GM19240 (cell line): ENCODE data around the gene PCED1B.

Experiments
- DNase-seq: peaks from one replicate; pipeline ENCODE4 v3.0.0; 2011; ENCODE audit warnings: low spot score; ENCODE audit not compliant: insufficient read length

The PCED1B gene

DNA sequence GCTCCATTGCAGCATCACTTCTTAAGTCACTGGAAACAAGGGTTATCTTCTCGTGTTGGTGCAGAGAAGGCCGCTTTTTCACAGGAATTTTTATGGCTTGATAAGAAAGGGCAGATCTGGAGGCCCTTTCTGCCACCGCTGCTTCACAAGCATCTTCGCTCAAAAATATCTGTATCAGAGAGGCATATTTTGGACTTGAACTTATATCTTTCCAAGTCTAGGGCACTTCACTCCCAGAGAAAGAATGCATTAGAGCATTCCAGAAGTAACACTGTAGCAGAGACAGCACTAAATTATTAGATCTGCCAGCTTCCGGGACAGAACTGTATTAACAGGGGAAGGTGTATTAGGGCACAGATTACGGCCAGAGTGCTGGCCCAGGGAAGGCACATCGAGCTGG, 152.0 kb downstream of the PCED1B start:
- no peak for DNase-seq

- no peak for DNase-seq
Measured at GRCh38 chr12:47234576-47235141, 155.2 kb downstream of the PCED1B start.

- DNase-seq = no peak
Measured at GRCh38 chr12:47235258-47236040, 156.0 kb downstream of the PCED1B start.

GRCh38 chr12:47236109-47236714, 156.8 kb downstream of the PCED1B start:
- DNase-seq = no peak

DNA sequence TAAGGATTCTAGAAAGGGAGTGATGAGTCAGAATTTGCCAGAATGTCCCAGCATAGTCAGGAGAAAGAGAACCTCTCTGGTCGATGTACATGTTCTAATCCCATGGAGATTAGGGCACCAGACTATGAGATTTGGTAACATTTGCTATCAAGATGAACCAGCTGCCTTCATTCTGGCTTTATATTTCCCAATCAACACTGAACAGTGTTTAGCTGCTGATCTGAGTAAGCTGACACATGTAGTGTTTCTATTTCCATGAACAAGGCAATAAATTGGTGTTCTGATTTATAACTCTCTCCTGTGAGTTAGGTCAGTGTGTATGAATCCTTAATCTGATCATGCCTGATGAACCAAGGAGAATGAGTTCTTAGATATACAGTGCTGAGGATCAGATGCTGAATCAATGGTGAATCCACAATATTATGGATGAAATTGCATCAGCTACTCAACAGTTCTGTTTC, 158.4 kb downstream of the PCED1B start:
- no peak for DNase-seq

- DNase-seq = no peak
Measured at GRCh38 chr12:47238669-47239114, 159.3 kb downstream of the PCED1B start.

GRCh38 chr12:47242426-47242825, 163.0 kb downstream of the PCED1B start:
- DNase-seq = no peak

DNA sequence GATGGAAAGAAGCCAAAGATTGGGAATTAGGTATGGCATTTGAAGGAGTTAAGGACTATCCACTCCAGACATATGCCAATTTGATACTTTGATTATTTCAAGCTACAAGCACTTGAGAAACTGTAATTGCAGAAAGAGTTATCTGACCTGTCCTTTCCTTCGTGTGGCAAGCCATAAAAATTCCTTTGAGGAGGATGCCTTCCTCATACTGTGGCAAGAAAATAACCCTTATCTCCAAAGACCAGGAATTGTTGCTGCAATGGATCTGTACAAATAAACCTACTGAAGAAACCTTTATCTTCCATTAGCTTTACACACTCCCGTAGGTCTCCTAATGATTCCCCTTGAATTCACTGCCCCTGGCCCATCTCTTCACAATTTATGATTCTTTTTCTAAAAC, 165.4 kb downstream of the PCED1B start:
- no peak for DNase-seq

DNA sequence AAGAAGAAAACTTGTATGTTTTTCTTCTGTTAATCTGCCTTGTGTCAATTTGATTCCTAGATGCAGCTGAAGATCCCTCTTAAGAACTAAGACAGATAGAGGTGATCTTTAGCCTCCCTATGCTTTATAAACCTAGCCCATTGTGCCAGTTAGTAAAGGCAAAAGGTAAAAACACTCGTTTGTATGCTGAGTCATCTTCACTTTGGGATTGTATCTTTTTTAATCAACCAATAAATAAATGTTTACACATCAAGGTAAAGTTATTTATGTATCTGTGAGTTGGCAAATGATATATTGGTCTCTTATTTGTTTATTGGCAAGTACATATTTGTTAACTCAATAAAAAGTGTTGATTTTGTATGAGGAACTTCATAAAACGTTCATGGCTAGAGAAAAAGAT, 166.2 kb downstream of the PCED1B start:
- DNase-seq = no peak

DNA sequence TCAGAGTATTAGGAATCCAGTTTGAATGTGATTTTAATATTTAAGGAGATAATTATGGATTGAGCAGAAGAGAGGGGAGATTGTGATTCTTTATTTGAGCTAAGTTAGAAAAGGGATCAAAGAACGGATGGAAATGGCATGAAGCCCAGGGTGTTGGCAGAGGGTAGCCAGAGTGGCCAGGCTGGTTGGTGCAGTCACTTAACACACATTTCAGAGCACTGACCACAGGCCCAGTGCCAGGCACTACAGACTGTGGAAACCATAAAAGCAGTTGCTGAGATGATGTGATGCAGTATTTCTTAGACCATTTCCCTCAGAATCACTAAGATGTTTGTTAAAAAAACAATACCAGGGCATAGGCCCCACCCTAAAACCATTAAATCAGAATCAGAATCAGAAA, 168.0 kb downstream of the PCED1B start:
- DNase-seq = no peak

DNA sequence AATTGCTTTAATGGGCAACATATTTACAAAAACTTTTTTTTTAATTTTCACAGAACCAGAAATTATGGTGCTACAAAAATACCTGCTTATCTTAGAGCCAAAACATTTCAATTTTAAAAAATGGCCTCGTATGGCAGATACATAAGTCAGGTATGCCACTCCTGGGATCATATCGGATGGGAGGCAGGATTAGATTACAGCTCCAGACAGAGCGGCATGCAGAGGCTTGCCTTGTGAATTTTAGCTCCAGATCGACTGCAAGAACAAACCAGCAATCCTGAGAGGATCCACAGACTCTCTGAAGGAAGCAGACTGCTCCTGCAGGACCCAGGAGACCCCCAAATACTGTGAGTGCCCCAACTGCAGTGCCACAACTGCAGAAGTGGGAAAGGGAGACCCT, 169.7 kb downstream of the PCED1B start:
- no peak for DNase-seq

DNA sequence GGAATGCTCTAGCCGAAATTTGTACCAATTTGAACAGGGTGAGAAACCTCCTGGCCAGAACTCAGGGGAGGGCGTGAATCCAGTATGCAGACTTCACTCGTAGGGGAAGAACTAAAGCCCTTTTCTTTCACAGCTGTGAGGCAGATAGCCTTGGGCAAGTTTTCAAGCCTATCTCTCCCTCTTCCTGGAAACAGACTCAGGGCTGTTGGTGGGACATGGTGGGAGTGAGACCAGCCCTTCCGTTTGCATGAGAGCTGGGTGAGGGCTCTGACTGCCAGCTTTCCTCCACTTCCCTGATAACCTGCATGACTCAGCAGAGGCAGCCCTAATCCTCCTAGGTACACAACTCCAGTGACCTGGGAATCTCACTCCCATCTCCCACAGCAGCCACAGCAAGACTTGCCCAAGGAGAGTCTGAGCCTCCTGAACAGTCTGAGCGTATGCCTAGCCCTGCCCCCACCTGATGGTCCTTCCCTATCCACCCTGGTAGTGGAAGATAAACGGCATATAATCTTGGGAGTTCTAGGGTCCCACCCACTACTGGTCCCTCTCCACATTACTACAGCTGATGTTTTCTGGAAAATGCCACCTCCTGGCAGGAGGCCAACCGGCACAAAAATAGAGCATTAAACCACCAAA, 170.4 kb downstream of the PCED1B start:
- no peak for DNase-seq

GRCh38 chr12:47251919-47252318, 172.5 kb downstream of the PCED1B start:
- DNase-seq = no peak

DNA sequence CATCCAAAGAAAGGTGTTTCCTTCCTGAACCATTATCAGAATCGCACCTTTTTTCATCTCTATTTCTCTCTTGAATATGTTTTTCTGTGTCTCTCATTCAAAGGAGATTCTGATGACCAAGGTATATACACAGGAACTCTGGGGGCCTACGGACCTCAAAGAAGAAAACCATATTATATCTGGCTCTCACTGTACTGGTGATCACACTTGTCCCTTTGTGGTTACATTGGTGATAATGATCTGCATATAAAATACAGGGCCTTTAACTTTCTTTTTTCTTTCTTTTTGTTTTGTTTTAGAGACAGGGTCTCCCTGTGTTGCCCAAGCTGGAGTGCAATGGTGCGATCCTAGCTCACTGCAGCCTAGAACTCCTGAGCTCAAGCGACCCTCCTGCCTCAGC, 185.5 kb downstream of the PCED1B start:
- no peak for DNase-seq

DNA sequence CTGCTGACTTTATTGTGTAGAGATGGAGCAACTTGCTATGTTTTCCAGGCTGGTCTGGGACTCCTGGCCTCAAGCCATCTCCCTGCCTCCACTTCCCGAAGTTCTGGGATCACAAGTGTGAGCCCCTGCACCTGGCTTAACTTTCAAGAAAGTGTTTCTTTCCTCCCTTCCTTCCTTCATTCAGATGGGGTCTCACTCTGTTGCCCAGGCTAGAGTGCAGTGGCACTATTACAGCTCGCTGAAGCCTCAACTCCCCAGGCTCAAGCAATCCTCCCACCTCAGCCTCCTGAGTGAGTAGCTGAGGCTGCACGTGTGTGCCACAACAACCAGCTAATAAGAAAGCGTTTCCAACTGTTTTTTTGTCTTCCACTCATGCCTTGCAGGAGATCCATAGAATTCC, 186.0 kb downstream of the PCED1B start:
- DNase-seq = no peak

DNA sequence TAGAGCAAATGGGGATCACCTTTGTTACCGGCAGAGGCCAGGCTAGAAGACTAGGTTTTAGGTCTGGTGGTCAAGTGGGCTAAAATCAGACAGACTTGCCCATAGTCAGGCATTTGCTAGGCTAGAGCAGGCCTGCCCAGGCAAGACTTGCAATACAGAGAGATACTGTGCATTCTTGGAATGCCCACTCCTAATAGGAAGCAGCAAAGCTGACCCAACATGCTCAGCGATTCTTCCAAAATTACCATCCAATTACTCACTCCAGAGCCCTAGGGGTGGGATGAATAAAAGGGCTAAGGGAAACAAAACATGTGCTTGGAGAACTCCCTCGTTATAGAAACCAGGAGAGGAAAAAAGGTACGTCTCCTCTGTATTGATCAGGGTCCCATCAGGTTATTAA, 188.2 kb downstream of the PCED1B start:
- DNase-seq = no peak

DNA sequence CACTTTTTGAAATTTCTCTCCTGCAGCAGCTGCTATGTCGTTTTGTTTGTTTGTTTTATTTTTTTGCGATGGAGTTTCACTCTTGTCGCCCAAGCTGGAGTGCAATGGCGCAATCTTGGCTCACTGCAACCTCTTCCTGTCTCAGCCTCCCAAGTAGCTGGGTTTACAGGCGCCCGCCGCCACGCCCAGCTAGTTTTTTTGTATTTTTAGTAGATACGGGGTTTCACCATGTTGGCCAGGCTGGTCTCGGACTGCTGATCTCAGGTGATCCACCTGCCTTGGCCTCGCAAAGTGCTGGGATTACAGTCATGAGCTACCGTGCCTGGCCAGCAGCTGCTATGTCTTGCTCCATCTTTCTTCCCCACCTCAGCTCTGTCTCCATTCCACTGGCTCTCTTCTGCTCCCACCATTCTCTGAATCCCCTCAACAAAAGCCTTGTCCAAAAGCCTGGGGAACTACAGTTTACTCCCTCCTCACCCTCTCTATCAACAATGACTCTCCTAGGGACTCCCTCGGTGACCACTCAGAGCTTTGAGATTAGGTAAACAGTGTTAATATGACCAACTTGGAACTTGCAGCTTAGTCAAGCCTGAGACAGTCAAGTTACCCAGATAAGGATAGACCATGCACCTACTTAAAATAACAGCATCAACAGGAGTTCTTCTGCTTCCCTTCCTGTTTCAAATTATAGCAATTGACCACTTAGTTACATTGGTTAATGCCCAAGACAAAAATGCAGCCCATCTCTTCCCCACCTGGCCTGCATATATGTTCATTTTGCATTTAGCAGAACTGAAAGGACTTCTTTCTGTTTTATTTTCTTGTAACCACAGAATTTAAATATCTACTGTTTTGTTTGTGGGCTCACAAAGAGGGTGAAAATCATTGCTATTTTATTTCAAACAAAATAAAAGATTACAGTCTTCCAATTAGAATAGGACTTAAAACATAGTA, 189.4 kb downstream of the PCED1B start:
- no peak for DNase-seq

- DNase-seq = no peak
Measured at GRCh38 chr12:47269916-47270315, 190.5 kb downstream of the PCED1B start.

DNA sequence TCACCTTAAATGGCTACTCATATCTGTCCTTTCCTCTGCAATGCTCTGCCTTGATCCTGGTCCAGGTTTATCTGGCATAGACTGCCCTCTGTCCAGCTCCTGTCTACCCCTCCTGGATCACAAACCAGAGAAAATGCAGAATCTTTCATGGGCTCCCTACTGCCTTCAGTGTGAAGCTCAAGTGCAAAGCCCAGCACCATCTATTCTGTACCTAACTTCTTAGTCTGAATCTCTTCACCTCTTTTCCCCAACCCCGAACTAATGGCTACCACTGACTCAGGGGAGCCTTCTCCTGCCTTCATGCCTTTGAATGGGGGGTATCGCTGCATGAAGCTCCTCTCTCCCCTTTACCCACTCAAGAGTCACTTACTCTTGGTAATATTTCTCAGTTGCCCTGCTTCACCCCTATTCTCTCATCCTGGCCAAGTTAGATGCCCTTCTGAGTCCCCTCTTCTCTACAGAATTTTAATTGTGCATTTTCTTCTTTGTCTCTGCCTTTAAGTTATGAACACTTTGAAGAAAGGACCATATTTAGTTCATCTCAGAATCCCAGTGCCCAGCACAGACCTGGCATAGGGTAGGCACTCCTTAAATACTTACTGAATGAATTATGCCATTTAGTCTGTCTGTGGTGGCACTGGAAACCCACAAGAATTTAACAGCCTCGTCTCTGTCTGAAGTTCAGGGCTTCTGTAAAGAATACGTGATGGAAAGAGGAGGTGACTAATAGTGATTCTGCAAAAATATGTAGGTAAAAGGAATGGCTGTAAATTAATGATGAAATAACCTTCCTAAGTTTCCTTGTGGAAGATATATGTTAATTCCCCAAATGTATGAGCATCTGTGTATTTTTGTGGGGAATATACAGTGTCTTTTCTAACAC, 191.6 kb downstream of the PCED1B start:
- no peak for DNase-seq

DNA sequence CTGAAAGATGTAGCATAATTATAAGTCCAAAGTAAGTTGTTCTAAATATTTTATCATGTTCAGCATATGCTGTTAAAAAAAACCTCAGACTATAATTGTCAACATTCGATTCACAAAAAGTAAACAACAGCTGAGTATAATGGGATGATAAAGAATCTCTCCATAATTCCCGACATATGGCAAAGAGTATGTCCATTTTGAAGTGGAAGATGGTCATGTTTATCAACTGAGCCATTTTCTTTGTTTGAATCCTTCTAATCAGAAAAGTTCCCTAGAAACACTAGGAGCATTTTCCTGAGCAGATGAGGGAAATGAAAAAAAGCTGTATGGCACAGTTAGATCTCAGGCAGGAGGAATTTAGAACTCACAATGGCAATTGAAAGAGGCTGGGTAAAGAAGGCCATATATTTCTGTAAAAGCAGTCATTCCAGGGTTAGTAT, 192.4 kb downstream of the PCED1B start:
- DNase-seq = no peak
